HepG2 (cell line): ENCODE data around the gene MIA2. TPM values are rescaled to one million over a fixed set of nuclear protein-coding genes. Genes with fewer than 3 reads are reported as not detected.
A peak's percentile ranks its signal among the peaks of the same experiment; 100 is the strongest.

Experiments
- KAT7 ChIP-seq: IDR thresholded peaks from 2 replicates; pipeline ENCODE4 v1.6.1; 2018; ENCODE audit warnings: borderline replicate concordance, missing compliant biosample characterization
- POGZ ChIP-seq: sonication (generic); formaldehyde crosslinking; IDR thresholded peaks from 2 replicates; pipeline ENCODE4 v1.4.0; 2020; ENCODE audit warnings: mild to moderate bottlenecking, missing genetic modification reagents
- RFXANK ChIP-seq: IDR thresholded peaks from 2 replicates; pipeline ENCODE4 v1.6.1; 2016
- SMAD9 ChIP-seq: sonication (generic); formaldehyde crosslinking; IDR thresholded peaks from 2 replicates; pipeline ENCODE4 v1.5.1; 2020; ENCODE audit warnings: mild to moderate bottlenecking, missing genetic modification reagents
- TBP ChIP-seq: sonication (generic); formaldehyde crosslinking; IDR thresholded peaks from 2 replicates; pipeline ENCODE4 v1.5.0; 2020; ENCODE audit warnings: missing genetic modification reagents
- ZFP41 ChIP-seq: sonication (generic); formaldehyde crosslinking; IDR thresholded peaks from 2 replicates; pipeline ENCODE4 v1.4.0; 2020; ENCODE audit warnings: mild to moderate bottlenecking, missing genetic modification reagents, borderline replicate concordance
- ZKSCAN8 ChIP-seq: IDR thresholded peaks from 2 replicates; pipeline ENCODE4 v1.6.1; 2016; ENCODE audit warnings: borderline replicate concordance, missing genetic modification reagents, missing compliant biosample characterization
- ZNF10 ChIP-seq: sonication (generic); formaldehyde crosslinking; IDR thresholded peaks from 2 replicates; pipeline ENCODE4 v1.4.0; 2020; ENCODE audit warnings: mild to moderate bottlenecking, low read depth, missing genetic modification reagents, borderline replicate concordance
- ZNF441 ChIP-seq: sonication (generic); formaldehyde crosslinking; IDR thresholded peaks from 2 replicates; pipeline ENCODE4 v1.7.0; 2021; ENCODE audit warnings: missing genetic modification reagents, borderline replicate concordance
- ZNF607 ChIP-seq: sonication (generic); formaldehyde crosslinking; IDR thresholded peaks from 2 replicates; pipeline ENCODE4 v1.5.1; 2020; ENCODE audit warnings: missing genetic modification reagents, mild to moderate bottlenecking, borderline replicate concordance
- ZNF678 ChIP-seq: sonication (generic); formaldehyde crosslinking; IDR thresholded peaks from 2 replicates; pipeline ENCODE4 v1.4.0; 2020; ENCODE audit warnings: mild to moderate bottlenecking, missing genetic modification reagents
- ZNF761 ChIP-seq: sonication (generic); formaldehyde crosslinking; conservative IDR thresholded peaks from 2 replicates; pipeline ENCODE4 v1.4.0; 2020; ENCODE audit warnings: mild to moderate bottlenecking, missing genetic modification reagents
- polyA plus RNA-seq, 8 experiments: library from polyadenylated mRNA; depleted of rRNA in 3 of 8; stranded (reverse) in 7 of 8; unstranded in 1 of 8; fragments of >200 nt; fragmentation: Illumina TruSeq in 4 of 8; extraction: Trizol in 4 of 8; gene quantifications; 2 replicates each; pipeline versions ENCODE4 v1.2.1 to v1.2.3, GENCODE V29; 2011 to 2016; ENCODE audit warnings: low read depth in 4 of 8, missing spikeins in 1 of 8, mixed read lengths in 1 of 8; ENCODE audit not compliant: insufficient read depth in 1 of 8
- total RNA-seq, 5 experiments: library from RNA; depleted of rRNA; stranded (reverse); fragments of >200 nt; fragmentation: Illumina TruSeq; extraction: Trizol; gene quantifications; 2 replicates each; pipeline ENCODE4 v1.2.3, GENCODE V29; 2016; ENCODE audit warnings: low read depth in 1 of 5
- TF ChIP-seq, protein P1 (sequence below): sonication (generic); formaldehyde crosslinking; IDR thresholded peaks from 2 replicates; pipeline ENCODE4 v1.4.0; 2020; ENCODE audit warnings: missing genetic modification reagents
- TF ChIP-seq, protein P2 (sequence below): sonication (generic); formaldehyde crosslinking; conservative IDR thresholded peaks from 2 replicates; pipeline ENCODE4 v1.4.0; 2020; ENCODE audit warnings: missing genetic modification reagents
- TF ChIP-seq, protein P3 (sequence below): sonication (generic); formaldehyde crosslinking; conservative IDR thresholded peaks from 2 replicates; pipeline ENCODE4 v1.8.0; 2022; ENCODE audit warnings: mild to moderate bottlenecking, moderate library complexity, missing genetic modification reagents

MIA2 gene
- total and polyA plus RNA-seq, 2 of the 13 experiments (the other 11 are each of a cell fraction or from before 2014, with no cell fraction given): 134 to 158 TPM

DNA sequence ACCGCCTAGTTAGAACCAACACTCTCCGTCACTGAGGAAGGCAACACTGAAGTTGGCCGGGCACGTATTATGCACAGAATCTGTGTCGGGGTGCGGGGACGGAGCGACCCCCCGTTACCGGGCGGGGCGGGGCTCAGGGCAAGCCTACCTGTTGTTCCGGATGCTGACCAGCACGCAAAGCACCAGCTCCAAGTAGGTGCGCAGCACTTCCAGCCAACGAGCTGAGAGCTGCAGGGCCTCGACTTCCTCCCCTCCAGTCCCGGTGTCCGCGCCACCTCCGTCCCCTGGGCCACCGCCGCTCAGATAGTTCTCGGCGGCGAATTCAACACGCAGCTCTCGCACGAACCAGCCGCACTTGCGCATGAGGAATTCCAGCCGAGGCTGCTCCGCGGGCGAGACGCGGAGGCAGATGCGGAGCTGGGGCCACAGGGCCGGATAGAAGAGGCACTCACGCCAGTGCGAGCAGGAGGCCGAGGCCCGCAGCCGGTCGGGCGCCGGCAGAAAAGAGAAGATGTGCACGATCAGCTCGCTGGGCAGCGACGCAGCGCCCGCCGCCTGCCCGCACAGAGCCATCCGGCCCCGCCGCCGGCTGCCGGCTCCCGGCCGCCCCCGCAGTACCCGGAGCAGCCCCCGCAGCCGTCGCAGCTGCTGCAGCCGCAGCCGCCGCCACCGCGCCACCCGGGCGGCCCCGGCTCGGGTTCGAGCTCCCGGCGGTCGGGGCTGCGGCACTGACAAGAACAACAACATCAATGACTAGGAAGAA, 197.9 kb downstream of the MIA2 start (continued):
- TF ChIP-seq, protein P1, sequence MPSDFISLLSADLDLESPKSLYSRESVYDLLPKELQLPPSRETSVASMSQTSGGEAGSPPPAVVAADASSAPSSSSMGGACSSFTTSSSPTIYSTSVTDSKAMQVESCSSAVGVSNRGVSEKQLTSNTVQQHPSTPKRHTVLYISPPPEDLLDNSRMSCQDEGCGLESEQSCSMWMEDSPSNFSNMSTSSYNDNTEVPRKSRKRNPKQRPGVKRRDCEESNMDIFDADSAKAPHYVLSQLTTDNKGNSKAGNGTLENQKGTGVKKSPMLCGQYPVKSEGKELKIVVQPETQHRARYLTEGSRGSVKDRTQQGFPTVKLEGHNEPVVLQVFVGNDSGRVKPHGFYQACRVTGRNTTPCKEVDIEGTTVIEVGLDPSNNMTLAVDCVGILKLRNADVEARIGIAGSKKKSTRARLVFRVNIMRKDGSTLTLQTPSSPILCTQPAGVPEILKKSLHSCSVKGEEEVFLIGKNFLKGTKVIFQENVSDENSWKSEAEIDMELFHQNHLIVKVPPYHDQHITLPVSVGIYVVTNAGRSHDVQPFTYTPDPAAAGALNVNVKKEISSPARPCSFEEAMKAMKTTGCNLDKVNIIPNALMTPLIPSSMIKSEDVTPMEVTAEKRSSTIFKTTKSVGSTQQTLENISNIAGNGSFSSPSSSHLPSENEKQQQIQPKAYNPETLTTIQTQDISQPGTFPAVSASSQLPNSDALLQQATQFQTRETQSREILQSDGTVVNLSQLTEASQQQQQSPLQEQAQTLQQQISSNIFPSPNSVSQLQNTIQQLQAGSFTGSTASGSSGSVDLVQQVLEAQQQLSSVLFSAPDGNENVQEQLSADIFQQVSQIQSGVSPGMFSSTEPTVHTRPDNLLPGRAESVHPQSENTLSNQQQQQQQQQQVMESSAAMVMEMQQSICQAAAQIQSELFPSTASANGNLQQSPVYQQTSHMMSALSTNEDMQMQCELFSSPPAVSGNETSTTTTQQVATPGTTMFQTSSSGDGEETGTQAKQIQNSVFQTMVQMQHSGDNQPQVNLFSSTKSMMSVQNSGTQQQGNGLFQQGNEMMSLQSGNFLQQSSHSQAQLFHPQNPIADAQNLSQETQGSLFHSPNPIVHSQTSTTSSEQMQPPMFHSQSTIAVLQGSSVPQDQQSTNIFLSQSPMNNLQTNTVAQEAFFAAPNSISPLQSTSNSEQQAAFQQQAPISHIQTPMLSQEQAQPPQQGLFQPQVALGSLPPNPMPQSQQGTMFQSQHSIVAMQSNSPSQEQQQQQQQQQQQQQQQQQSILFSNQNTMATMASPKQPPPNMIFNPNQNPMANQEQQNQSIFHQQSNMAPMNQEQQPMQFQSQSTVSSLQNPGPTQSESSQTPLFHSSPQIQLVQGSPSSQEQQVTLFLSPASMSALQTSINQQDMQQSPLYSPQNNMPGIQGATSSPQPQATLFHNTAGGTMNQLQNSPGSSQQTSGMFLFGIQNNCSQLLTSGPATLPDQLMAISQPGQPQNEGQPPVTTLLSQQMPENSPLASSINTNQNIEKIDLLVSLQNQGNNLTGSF (CRISPR knock-in tag): peak; percentile 17
- 0 out of 2 replicates have a peak, but pooled peaks have one; percentile 11 for TF ChIP-seq ZNF761 (CRISPR knock-in tag)
- peak; percentile 91 for TF ChIP-seq ZNF607 (CRISPR knock-in tag)
- no peak for TF ChIP-seq TBP (CRISPR knock-in tag)
- peak; percentile 66; the same call in 1 of the 2 replicates for TF ChIP-seq KAT7
- TF ChIP-seq ZNF441 (CRISPR knock-in tag): no peak
- no peak for TF ChIP-seq RFXANK (CRISPR knock-in tag)
- no peak for TF ChIP-seq SMAD9 (CRISPR knock-in tag)
- TF ChIP-seq POGZ (CRISPR knock-in tag): peak; percentile 64
- TF ChIP-seq, protein P2, sequence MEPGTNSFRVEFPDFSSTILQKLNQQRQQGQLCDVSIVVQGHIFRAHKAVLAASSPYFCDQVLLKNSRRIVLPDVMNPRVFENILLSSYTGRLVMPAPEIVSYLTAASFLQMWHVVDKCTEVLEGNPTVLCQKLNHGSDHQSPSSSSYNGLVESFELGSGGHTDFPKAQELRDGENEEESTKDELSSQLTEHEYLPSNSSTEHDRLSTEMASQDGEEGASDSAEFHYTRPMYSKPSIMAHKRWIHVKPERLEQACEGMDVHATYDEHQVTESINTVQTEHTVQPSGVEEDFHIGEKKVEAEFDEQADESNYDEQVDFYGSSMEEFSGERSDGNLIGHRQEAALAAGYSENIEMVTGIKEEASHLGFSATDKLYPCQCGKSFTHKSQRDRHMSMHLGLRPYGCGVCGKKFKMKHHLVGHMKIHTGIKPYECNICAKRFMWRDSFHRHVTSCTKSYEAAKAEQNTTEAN (CRISPR knock-in tag): no peak
- TF ChIP-seq ZKSCAN8: no peak
- peak; percentile 80; the same call in 1 of the 2 replicates for TF ChIP-seq ZNF10 (CRISPR knock-in tag)
- TF ChIP-seq ZNF678 (CRISPR knock-in tag): 0 out of 2 replicates have a peak, but pooled peaks have one; percentile 76
- TF ChIP-seq ZFP41: peak; percentile 97
- TF ChIP-seq, protein P3, sequence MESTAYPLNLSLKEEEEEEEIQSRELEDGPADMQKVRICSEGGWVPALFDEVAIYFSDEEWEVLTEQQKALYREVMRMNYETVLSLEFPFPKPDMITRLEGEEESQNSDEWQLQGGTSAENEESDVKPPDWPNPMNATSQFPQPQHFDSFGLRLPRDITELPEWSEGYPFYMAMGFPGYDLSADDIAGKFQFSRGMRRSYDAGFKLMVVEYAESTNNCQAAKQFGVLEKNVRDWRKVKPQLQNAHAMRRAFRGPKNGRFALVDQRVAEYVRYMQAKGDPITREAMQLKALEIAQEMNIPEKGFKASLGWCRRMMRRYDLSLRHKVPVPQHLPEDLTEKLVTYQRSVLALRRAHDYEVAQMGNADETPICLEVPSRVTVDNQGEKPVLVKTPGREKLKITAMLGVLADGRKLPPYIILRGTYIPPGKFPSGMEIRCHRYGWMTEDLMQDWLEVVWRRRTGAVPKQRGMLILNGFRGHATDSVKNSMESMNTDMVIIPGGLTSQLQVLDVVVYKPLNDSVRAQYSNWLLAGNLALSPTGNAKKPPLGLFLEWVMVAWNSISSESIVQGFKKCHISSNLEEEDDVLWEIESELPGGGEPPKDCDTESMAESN (CRISPR knock-in tag): peak; percentile 13; the same call in 1 of the 2 replicates
